Fibroblast of skin of left biceps (primary cell): ENCODE measurements around the gene PREB.

Source experiments
- DNase-seq, 2 experiments: peaks; one replicate each; pipeline ENCODE4 v3.0.0-alpha.2; 2013; ENCODE audit warnings: low read depth in 2 of 2

The PREB gene

DNA sequence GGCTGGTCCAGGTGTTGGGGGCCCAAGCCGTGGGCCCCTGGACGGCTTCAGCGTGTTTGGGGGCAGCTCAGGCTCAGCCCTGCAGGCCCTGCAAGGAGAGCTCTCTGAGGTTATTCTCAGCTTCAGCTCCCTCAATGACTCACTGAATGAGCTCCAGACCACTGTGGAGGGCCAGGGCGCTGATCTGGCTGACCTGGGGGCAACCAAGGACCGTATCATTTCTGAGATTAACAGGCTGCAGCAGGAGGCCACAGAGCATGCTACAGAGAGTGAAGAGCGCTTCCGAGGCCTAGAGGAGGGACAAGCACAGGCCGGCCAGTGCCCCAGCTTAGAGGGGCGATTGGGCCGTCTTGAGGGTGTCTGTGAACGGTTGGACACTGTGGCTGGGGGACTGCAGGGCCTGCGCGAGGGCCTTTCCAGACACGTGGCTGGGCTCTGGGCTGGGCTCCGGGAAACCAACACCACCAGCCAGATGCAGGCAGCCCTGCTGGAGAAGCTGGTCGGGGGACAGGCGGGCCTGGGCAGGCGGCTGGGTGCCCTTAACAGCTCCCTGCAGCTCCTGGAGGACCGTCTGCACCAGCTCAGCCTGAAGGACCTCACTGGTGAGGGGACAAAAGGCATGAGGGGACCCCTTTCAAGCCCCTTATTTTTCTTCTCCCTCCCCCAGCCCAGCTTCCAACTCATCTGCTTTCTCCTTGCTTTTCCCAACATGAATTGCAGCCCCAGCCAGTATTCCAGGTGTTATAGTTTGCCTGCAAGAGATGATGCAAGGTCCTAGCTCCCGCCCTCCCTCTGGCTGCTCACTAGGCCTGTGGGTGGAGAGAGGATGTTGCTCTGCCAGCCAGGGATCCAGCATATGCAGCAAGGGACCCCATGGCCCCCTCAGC lies 50.8 kb downstream of the PREB start:
- DNase-seq = no peak

DNA sequence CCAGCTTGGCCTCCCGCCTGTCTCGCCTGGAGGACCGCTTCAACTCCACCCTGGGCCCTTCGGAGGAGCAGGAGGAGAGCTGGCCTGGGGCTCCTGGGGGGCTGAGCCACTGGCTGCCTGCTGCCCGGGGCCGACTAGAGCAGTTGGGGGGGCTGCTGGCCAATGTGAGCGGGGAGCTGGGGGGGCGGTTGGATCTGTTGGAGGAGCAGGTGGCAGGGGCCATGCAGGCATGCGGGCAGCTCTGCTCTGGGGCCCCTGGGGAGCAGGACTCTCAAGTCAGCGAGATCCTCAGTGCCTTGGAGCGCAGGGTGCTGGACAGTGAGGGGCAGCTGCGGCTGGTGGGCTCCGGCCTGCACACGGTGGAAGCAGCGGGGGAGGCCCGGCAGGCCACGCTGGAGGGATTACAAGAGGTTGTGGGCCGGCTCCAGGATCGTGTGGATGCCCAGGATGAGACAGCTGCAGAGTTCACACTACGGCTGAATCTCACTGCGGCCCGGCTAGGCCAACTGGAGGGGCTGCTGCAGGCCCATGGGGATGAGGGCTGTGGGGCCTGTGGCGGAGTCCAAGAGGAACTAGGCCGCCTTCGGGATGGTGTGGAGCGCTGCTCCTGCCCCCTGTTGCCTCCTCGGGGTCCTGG lies 51.5 kb downstream of the PREB start:
- no peak for DNase-seq

DNA sequence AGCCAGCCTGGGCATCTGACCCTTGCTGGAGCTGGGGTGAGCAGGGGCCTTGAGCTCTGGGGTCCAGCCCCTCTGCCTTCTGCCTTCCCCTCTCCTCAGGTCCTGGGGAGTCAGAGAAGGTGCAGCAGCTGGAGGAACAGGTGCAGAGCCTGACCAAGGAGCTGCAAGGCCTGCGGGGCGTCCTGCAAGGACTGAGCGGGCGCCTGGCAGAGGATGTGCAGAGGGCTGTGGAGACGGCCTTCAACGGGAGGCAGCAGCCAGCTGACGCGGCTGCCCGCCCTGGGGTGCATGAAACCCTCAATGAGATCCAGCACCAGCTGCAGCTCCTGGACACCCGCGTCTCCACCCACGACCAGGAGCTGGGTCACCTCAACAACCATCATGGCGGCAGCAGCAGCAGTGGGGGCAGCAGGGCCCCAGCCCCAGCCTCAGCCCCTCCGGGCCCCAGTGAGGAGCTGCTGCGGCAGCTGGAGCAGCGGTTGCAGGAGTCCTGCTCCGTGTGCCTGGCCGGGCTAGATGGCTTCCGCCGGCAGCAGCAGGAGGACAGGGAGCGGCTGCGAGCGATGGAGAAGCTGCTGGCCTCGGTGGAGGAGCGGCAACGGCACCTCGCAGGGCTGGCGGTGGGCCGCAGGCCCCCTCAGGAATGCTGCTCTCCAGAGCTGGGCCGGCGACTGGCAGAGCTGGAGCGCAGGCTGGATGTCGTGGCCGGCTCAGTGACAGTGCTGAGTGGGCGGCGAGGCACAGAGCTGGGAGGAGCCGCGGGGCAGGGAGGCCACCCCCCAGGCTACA lies 52.3 kb downstream of the PREB start:
- DNase-seq = no peak
